ENCODE results near the gene ILKAP. TPM values are rescaled to one million over a fixed set of nuclear protein-coding genes. Genes with fewer than 3 reads are reported as not detected.

The ILKAP gene
- polyA plus RNA-seq (2012; ENCODE audit: low read depth, missing spikeins), result 23.0 TPM

- FAIRE-seq (peak; percentile 95), DNase-seq (ENCODE audit: insufficient read length, low spot score) (peak; percentile 99)
Observed at GRCh38 chr2:238203094-238203972, at the start of gene ILKAP. Gene ILKAP (minus strand): TSS chr2:238203695. CDS start chr2:238203553, 142 bp downstream.

GRCh38 chr2:238252766-238253630 lies 49.5 kb upstream of the ILKAP start:
- DNase-seq (ENCODE audit: insufficient read length, low spot score) (no peak), FAIRE-seq (no peak)
- TF ChIP-seq SPI1 (IDR thresholded peaks at IDR 0.05; ENCODE audit: low read depth, low read length) (no peak), POLR2A (IDR thresholded peaks at IDR 0.05; ENCODE audit: low read depth, low read length) (no peak), POU2F2 (IDR thresholded peaks at IDR 0.05; ENCODE audit: low read depth, low read length) (no peak), PAX5 (IDR thresholded peaks at IDR 0.05; ENCODE audit: insufficient read depth, low read length, severe bottlenecking) (no peak), TAF1 (IDR thresholded peaks at IDR 0.05; ENCODE audit: low read depth, low read length) (no peak), POLR2AphosphoS5 (IDR thresholded peaks at IDR 0.05; ENCODE audit: low read depth, low read length) (no peak)

More at GRCh38 chr2:238203094-238203972, at the start of gene ILKAP:
- no peak; the same call in 1 of the 2 replicates for TF ChIP-seq TAF1 (IDR thresholded peaks at IDR 0.05; ENCODE audit: low read depth, low read length)
- peak; percentile 71 for TF ChIP-seq POLR2A (IDR thresholded peaks at IDR 0.05; ENCODE audit: low read depth, low read length)
- no peak for TF ChIP-seq PAX5 (IDR thresholded peaks at IDR 0.05; ENCODE audit: insufficient read depth, low read length, severe bottlenecking)
- peak; percentile 69 for TF ChIP-seq POLR2AphosphoS5 (IDR thresholded peaks at IDR 0.05; ENCODE audit: low read depth, low read length)

GRCh38 chr2:238251986-238252385 lies 48.5 kb upstream of the ILKAP start:
- FAIRE-seq (no peak), DNase-seq (ENCODE audit: insufficient read length, low spot score) (no peak)
- TF ChIP-seq POLR2AphosphoS5 (IDR thresholded peaks at IDR 0.05; ENCODE audit: low read depth, low read length), result no peak
- no peak for TF ChIP-seq SPI1 (IDR thresholded peaks at IDR 0.05; ENCODE audit: low read depth, low read length)
- no peak for TF ChIP-seq PAX5 (IDR thresholded peaks at IDR 0.05; ENCODE audit: insufficient read depth, low read length, severe bottlenecking)
- no peak for TF ChIP-seq POU2F2 (IDR thresholded peaks at IDR 0.05; ENCODE audit: low read depth, low read length)
- no peak for TF ChIP-seq POLR2A (IDR thresholded peaks at IDR 0.05; ENCODE audit: low read depth, low read length)
- no peak for TF ChIP-seq TAF1 (IDR thresholded peaks at IDR 0.05; ENCODE audit: low read depth, low read length)

GRCh38 chr2:238251331-238251730 lies 47.8 kb upstream of the ILKAP start:
- TF ChIP-seq POLR2A (IDR thresholded peaks at IDR 0.05; ENCODE audit: low read depth, low read length) (no peak), TAF1 (IDR thresholded peaks at IDR 0.05; ENCODE audit: low read depth, low read length) (no peak), POU2F2 (IDR thresholded peaks at IDR 0.05; ENCODE audit: low read depth, low read length) (no peak), PAX5 (IDR thresholded peaks at IDR 0.05; ENCODE audit: insufficient read depth, low read length, severe bottlenecking) (no peak), POLR2AphosphoS5 (IDR thresholded peaks at IDR 0.05; ENCODE audit: low read depth, low read length) (no peak), SPI1 (IDR thresholded peaks at IDR 0.05; ENCODE audit: low read depth, low read length) (no peak)
- DNase-seq (ENCODE audit: insufficient read length, low spot score) (no peak), FAIRE-seq (no peak)

- no peak for TF ChIP-seq POLR2A (IDR thresholded peaks at IDR 0.05; ENCODE audit: low read depth, low read length)
- no peak for TF ChIP-seq TAF1 (IDR thresholded peaks at IDR 0.05; ENCODE audit: low read depth, low read length)
- TF ChIP-seq POU2F2 (IDR thresholded peaks at IDR 0.05; ENCODE audit: low read depth, low read length), result no peak
- TF ChIP-seq PAX5 (IDR thresholded peaks at IDR 0.05; ENCODE audit: insufficient read depth, low read length, severe bottlenecking), result no peak
- no peak for TF ChIP-seq SPI1 (IDR thresholded peaks at IDR 0.05; ENCODE audit: low read depth, low read length)
- no peak for TF ChIP-seq POLR2AphosphoS5 (IDR thresholded peaks at IDR 0.05; ENCODE audit: low read depth, low read length)
- FAIRE-seq (no peak), DNase-seq (ENCODE audit: insufficient read length, low spot score) (no peak)
Observed at GRCh38 chr2:238250896-238251295, 47.4 kb upstream of the ILKAP start.

GRCh38 chr2:238247841-238248453 lies 44.5 kb upstream of the ILKAP start:
- DNase-seq (ENCODE audit: insufficient read length, low spot score), result no peak
- no peak for FAIRE-seq
- TF ChIP-seq POLR2A (IDR thresholded peaks at IDR 0.05; ENCODE audit: low read depth, low read length) (no peak), POU2F2 (IDR thresholded peaks at IDR 0.05; ENCODE audit: low read depth, low read length) (no peak), PAX5 (IDR thresholded peaks at IDR 0.05; ENCODE audit: insufficient read depth, low read length, severe bottlenecking) (no peak), TAF1 (IDR thresholded peaks at IDR 0.05; ENCODE audit: low read depth, low read length) (no peak), SPI1 (IDR thresholded peaks at IDR 0.05; ENCODE audit: low read depth, low read length) (no peak), POLR2AphosphoS5 (IDR thresholded peaks at IDR 0.05; ENCODE audit: low read depth, low read length) (no peak)

- FAIRE-seq (no peak), DNase-seq (ENCODE audit: insufficient read length, low spot score) (no peak)
- TF ChIP-seq SPI1 (IDR thresholded peaks at IDR 0.05; ENCODE audit: low read depth, low read length) (no peak), POU2F2 (IDR thresholded peaks at IDR 0.05; ENCODE audit: low read depth, low read length) (no peak), POLR2AphosphoS5 (IDR thresholded peaks at IDR 0.05; ENCODE audit: low read depth, low read length) (no peak), POLR2A (IDR thresholded peaks at IDR 0.05; ENCODE audit: low read depth, low read length) (no peak), PAX5 (IDR thresholded peaks at IDR 0.05; ENCODE audit: insufficient read depth, low read length, severe bottlenecking) (no peak), TAF1 (IDR thresholded peaks at IDR 0.05; ENCODE audit: low read depth, low read length) (no peak)
Observed at GRCh38 chr2:238247002-238247822, 43.7 kb upstream of the ILKAP start.

- DNase-seq (ENCODE audit: insufficient read length, low spot score), result no peak
- TF ChIP-seq POLR2AphosphoS5 (IDR thresholded peaks at IDR 0.05; ENCODE audit: low read depth, low read length) (no peak), POU2F2 (IDR thresholded peaks at IDR 0.05; ENCODE audit: low read depth, low read length) (no peak), POLR2A (IDR thresholded peaks at IDR 0.05; ENCODE audit: low read depth, low read length) (no peak), PAX5 (IDR thresholded peaks at IDR 0.05; ENCODE audit: insufficient read depth, low read length, severe bottlenecking) (no peak), SPI1 (IDR thresholded peaks at IDR 0.05; ENCODE audit: low read depth, low read length) (no peak), TAF1 (IDR thresholded peaks at IDR 0.05; ENCODE audit: low read depth, low read length) (no peak)
- FAIRE-seq, result no peak
Observed at GRCh38 chr2:238244151-238244550, 40.7 kb upstream of the ILKAP start.
